H9 (cell line): ENCODE measurements around the gene PPM1B. TPM values are rescaled to one million over a fixed set of nuclear protein-coding genes. Genes with fewer than 3 reads are reported as not detected.
A peak's percentile ranks its signal among the peaks of the same experiment; 100 is the strongest.

Experiments used
- DNase-seq: peaks from one replicate; pipeline ENCODE4 v3.0.0-alpha.2; 2017
- H2AFZ ChIP-seq: one replicate; pipeline ENCODE4 v1.6.1; 2013; ENCODE audit warnings: mild to moderate bottlenecking, low read length, control low read depth, moderate library complexity
- H2AK5ac ChIP-seq: 2 replicates; pipeline ENCODE4 v1.6.1; 2013; ENCODE audit warnings: low read length, control low read depth, mixed read lengths; ENCODE audit not compliant: insufficient read length
- H2BK120ac ChIP-seq: one replicate; pipeline ENCODE4 v1.6.1; 2013; ENCODE audit warnings: low read depth, mild to moderate bottlenecking, low read length, control low read depth, inconsistent platforms; ENCODE audit not compliant: poor library complexity, severe bottlenecking
- H2BK12ac ChIP-seq: 2 replicates; pipeline ENCODE4 v1.6.1; 2013; ENCODE audit warnings: low read length, control low read depth, mixed read lengths, low read depth; ENCODE audit not compliant: insufficient read length
- H2BK15ac ChIP-seq: 2 replicates; pipeline ENCODE4 v1.6.1; 2013; ENCODE audit warnings: low read depth, low read length, control low read depth
- H2BK20ac ChIP-seq: one replicate; pipeline ENCODE4 v1.6.1; 2013; ENCODE audit warnings: low read depth, mild to moderate bottlenecking, low read length, control low read depth, inconsistent platforms; ENCODE audit not compliant: poor library complexity, severe bottlenecking
- H2BK5ac ChIP-seq: 2 replicates; pipeline ENCODE4 v1.6.1; 2013; ENCODE audit warnings: low read length, control low read depth, mixed read lengths; ENCODE audit not compliant: insufficient read length
- H3K14ac ChIP-seq: 2 replicates; pipeline ENCODE4 v1.6.1; 2013; ENCODE audit warnings: low read length, control low read depth; ENCODE audit not compliant: insufficient read depth
- H3K18ac ChIP-seq: 2 replicates; pipeline ENCODE4 v1.6.1; 2013; ENCODE audit warnings: low read depth, mild to moderate bottlenecking, mixed read lengths, low read length, control low read depth; ENCODE audit not compliant: insufficient read length
- H3K23ac ChIP-seq: 2 replicates; pipeline ENCODE4 v1.6.1; 2013; ENCODE audit warnings: low read length, control low read depth, mixed read lengths, low read depth; ENCODE audit not compliant: insufficient read length
- H3K23me2 ChIP-seq: 2 replicates; pipeline ENCODE4 v1.6.1; 2013; ENCODE audit warnings: low read depth, mild to moderate bottlenecking, mixed read lengths, low read length, control low read depth; ENCODE audit not compliant: insufficient read length, poor library complexity, severe bottlenecking
- H3K27ac ChIP-seq: 2 replicates; pipeline ENCODE4 v1.5.1; 2013; ENCODE audit warnings: low read length, control low read depth, mixed read lengths, low read depth; ENCODE audit not compliant: insufficient read length
- H3K27me3 ChIP-seq: 2 replicates; pipeline ENCODE4 v1.6.1; 2013; ENCODE audit warnings: low read length, control low read depth, inconsistent platforms; ENCODE audit not compliant: insufficient read depth
- H3K4ac ChIP-seq: 2 replicates; pipeline ENCODE4 v1.6.1; 2013; ENCODE audit warnings: low read depth, mild to moderate bottlenecking, control low read depth, inconsistent platforms, low read length, moderate library complexity
- H3K4me1 ChIP-seq: 2 replicates; pipeline ENCODE4 v1.6.1; 2013; ENCODE audit warnings: low read length, control low read depth, inconsistent platforms; ENCODE audit not compliant: insufficient read depth
- H3K4me2 ChIP-seq: 2 replicates; pipeline ENCODE4 v1.6.1; 2013; ENCODE audit warnings: low read length, control low read depth, mixed read lengths; ENCODE audit not compliant: insufficient read length, insufficient read depth
- H3K56ac ChIP-seq: 2 replicates; pipeline ENCODE4 v1.6.1; 2013; ENCODE audit warnings: low read depth, mild to moderate bottlenecking, mixed read lengths, low read length, control low read depth; ENCODE audit not compliant: insufficient read length
- H3K79me1 ChIP-seq: 2 replicates; pipeline ENCODE4 v1.6.1; 2013; ENCODE audit warnings: low read depth, mild to moderate bottlenecking, moderate library complexity, low read length, control low read depth, inconsistent platforms; ENCODE audit not compliant: insufficient read depth, poor library complexity, severe bottlenecking
- H3K79me2 ChIP-seq: 2 replicates; pipeline ENCODE4 v1.6.1; 2013; ENCODE audit warnings: low read length, control low read depth, inconsistent platforms; ENCODE audit not compliant: insufficient read depth
- H3K9ac ChIP-seq: 2 replicates; pipeline ENCODE4 v1.6.1; 2013; ENCODE audit warnings: low read length, control low read depth, mixed read lengths; ENCODE audit not compliant: insufficient read length; ENCODE audit errors: extremely low read depth
- H3K9me3 ChIP-seq: one replicate; pipeline ENCODE4 v1.6.1; 2013; ENCODE audit warnings: low read depth, low read length, inconsistent platforms; ENCODE audit not compliant: control insufficient read depth
- H3T11ph ChIP-seq: one replicate; pipeline ENCODE4 v1.6.1; 2013; ENCODE audit warnings: mild to moderate bottlenecking, low read length, control low read depth, inconsistent platforms
- H4K20me1 ChIP-seq: one replicate; pipeline ENCODE4 v1.6.1; 2013; ENCODE audit not compliant: control insufficient read depth, insufficient read length, insufficient read depth
- H4K5ac ChIP-seq: 2 replicates; pipeline ENCODE4 v1.6.1; 2013; ENCODE audit warnings: low read depth, mild to moderate bottlenecking, mixed read lengths, low read length, control low read depth; ENCODE audit not compliant: insufficient read length
- H4K8ac ChIP-seq: replicated peaks from 2 replicates; pipeline ENCODE4 v1.6.1; 2013; ENCODE audit warnings: low read length, control low read depth, mixed read lengths, low read depth; ENCODE audit not compliant: insufficient read length
- H4K91ac ChIP-seq: 2 replicates; pipeline ENCODE4 v1.6.1; 2013; ENCODE audit warnings: low read depth, mild to moderate bottlenecking, moderate library complexity, mixed read lengths, low read length, control low read depth; ENCODE audit not compliant: insufficient read length
- H3K27ac Mint-ChIP-seq, 3 experiments: 2 replicates in 2 of 3; 3 replicates in 1 of 3; pipeline ENCODE4 v1.8.0; 2020 to 2021; ENCODE audit warnings: mixed read lengths in 3 of 3, mild to moderate bottlenecking in 1 of 3, moderate library complexity in 1 of 3
- H3K27me3 Mint-ChIP-seq: 2 replicates; pipeline ENCODE4 v1.8.0; 2021; ENCODE audit warnings: low read depth, mild to moderate bottlenecking, moderate library complexity, mixed read lengths
- H3K36me3 Mint-ChIP-seq, 3 experiments: 2 replicates in 2 of 3; 3 replicates in 1 of 3; pipeline ENCODE4 v1.8.0; 2020 to 2021; ENCODE audit warnings: low read depth in 3 of 3, mixed read lengths in 3 of 3; ENCODE audit not compliant: insufficient read depth in 1 of 3
- H3K4me1 Mint-ChIP-seq, 2 experiments: 2 replicates each; pipeline ENCODE4 v1.8.0; 2020; ENCODE audit warnings: mixed read lengths in 2 of 2
- H3K4me3 Mint-ChIP-seq, 2 experiments: 2 replicates in 1 of 2; 3 replicates in 1 of 2; pipeline ENCODE4 v1.8.0; 2020 to 2021; ENCODE audit warnings: mild to moderate bottlenecking in 2 of 2, mixed read lengths in 2 of 2, moderate library complexity in 1 of 2
- H3K9me3 Mint-ChIP-seq, 2 experiments: 2 replicates in 1 of 2; 3 replicates in 1 of 2; pipeline ENCODE4 v1.8.0; 2020; ENCODE audit warnings: mild to moderate bottlenecking in 2 of 2, mixed read lengths in 2 of 2, moderate library complexity in 1 of 2
- WGBS: extraction: QIAGEN DNeasy Blood & Tissue Kit; methylation state at CpG from one replicate; pipeline ENCODE4 v1.1.7; 2013; ENCODE audit warnings: missing lambda C conversion rate, low lambda C conversion rate, mixed read lengths; ENCODE audit not compliant: insufficient read length; ENCODE audit errors: extremely low coverage; 5-methylcytosine and 5-hydroxymethylcytosine counted together
- total RNA-seq: library from RNA; stranded (reverse); gene quantifications from 2 replicates; pipeline ENCODE4 v1.2.1, GENCODE V29; 2021
- TF ChIP-seq, protein P1 (sequence below): fragments of 200-600 bp; sonication (generic); conservative IDR thresholded peaks from 3 replicates; pipeline ENCODE4 v1.8.0; 2021; ENCODE audit warnings: antibody characterized with exemption, mild to moderate bottlenecking

PPM1B gene
- total RNA-seq, 1 experiment from 2014 or later: 156 TPM

- H4K5ac ChIP-seq: no peak overlapping the region
- no peaks in the 10 kb centered on the region for H3K23me2 ChIP-seq
- Mint-ChIP-seq H3K9me3 (no peaks in the 10 kb centered on the region), H3K36me3 (no peaks in the 10 kb centered on the region), H3K27ac (peak overlapping the region in 1 of 3 experiments; percentile 14; a peak in 1 of 7 replicates), H3K4me1 (peaks cover 8 to 12% of the 10 kb centered on the region in 2 experiments), H3K27me3 (no peaks in the 10 kb centered on the region; the same call in 1 of the 2 replicates), H3K4me3 (no peak overlapping the region)
- no peaks in the 10 kb centered on the region for H3K79me1 ChIP-seq
- no peaks in the 10 kb centered on the region for H3K27me3 ChIP-seq
- no peaks in the 10 kb centered on the region for H3K9me3 ChIP-seq
- no peak overlapping the region for H3K9ac ChIP-seq
- H4K8ac ChIP-seq: no peak overlapping the region
- TF ChIP-seq, protein P1, sequence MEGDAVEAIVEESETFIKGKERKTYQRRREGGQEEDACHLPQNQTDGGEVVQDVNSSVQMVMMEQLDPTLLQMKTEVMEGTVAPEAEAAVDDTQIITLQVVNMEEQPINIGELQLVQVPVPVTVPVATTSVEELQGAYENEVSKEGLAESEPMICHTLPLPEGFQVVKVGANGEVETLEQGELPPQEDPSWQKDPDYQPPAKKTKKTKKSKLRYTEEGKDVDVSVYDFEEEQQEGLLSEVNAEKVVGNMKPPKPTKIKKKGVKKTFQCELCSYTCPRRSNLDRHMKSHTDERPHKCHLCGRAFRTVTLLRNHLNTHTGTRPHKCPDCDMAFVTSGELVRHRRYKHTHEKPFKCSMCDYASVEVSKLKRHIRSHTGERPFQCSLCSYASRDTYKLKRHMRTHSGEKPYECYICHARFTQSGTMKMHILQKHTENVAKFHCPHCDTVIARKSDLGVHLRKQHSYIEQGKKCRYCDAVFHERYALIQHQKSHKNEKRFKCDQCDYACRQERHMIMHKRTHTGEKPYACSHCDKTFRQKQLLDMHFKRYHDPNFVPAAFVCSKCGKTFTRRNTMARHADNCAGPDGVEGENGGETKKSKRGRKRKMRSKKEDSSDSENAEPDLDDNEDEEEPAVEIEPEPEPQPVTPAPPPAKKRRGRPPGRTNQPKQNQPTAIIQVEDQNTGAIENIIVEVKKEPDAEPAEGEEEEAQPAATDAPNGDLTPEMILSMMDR: no peak
- no peak overlapping the region for H3K27ac ChIP-seq
- no peak overlapping the region for H3K18ac ChIP-seq
- H4K91ac ChIP-seq: no peak overlapping the region
- no peak overlapping the region for H2AFZ ChIP-seq
- H3K14ac ChIP-seq: no peak overlapping the region
- H2BK12ac ChIP-seq: no peak overlapping the region
- no peak for DNase-seq
- H3K79me2 ChIP-seq: no peaks in the 10 kb centered on the region
- H2AK5ac ChIP-seq: no peak overlapping the region
- H2BK5ac ChIP-seq: no peak overlapping the region
- H2BK120ac ChIP-seq: no peak overlapping the region
- H2BK15ac ChIP-seq: no peak overlapping the region
- no peak overlapping the region for H3K23ac ChIP-seq
- H4K20me1 ChIP-seq: no peaks in the 10 kb centered on the region
- no peak overlapping the region for H3K4me2 ChIP-seq
- no peaks in the 10 kb centered on the region for H3K4me1 ChIP-seq
- no peak overlapping the region for H3K56ac ChIP-seq
- no CpG with 5 or more reads among the region's 3 CpGs for WGBS
- no peak overlapping the region for H2BK20ac ChIP-seq
- no peak overlapping the region for H3T11ph ChIP-seq
- no peak overlapping the region for H3K4ac ChIP-seq
Observed at GRCh38 chr2:44273076-44273475, 104.4 kb downstream of the PPM1B start.
